GM18873 (cell line): ENCODE measurements around the gene SELPLG.
"Not testable (repeated sequence)": the region's sequence is repeated elsewhere in the genome, so short reads cannot be mapped to it uniquely, and the experiment has no call there.

ENCODE experiments used
- ATAC-seq: cut with Tn5 transposase; IDR thresholded peaks from one replicate; pipeline ENCODE4 v1.9.1; 2021; ENCODE audit warnings: mild to moderate bottlenecking, moderate library complexity, moderate number of reproducible peaks; ENCODE audit not compliant: unreplicated experiment, low FRiP score

Gene SELPLG

GRCh38 chr12:108575199-108575912, 58.3 kb downstream of the SELPLG start:
- no peak for ATAC-seq

DNA sequence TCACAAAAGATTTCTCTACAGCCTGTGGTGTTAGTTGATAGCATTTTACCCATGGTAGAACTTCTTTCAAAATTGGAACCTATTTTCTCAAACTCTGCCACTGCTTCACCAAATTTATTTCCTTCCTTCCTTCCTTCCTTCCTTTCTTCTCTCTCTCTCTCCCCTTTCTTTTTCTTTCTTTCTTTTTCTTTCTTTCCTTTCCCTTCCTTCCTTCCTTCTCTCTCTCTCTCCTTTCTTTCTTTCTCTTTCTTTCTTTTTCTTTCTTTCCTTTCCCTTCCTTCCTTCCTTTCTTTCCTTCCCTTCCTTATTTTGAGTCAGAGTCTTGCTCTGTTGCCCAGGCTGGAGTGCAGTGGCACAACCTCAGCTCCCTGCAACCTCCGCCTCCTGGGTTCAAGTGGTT, 59.4 kb downstream of the SELPLG start:
- ATAC-seq: not testable (repeated sequence)

GRCh38 chr12:108573317-108573716, 60.4 kb downstream of the SELPLG start:
- ATAC-seq: no peak

DNA sequence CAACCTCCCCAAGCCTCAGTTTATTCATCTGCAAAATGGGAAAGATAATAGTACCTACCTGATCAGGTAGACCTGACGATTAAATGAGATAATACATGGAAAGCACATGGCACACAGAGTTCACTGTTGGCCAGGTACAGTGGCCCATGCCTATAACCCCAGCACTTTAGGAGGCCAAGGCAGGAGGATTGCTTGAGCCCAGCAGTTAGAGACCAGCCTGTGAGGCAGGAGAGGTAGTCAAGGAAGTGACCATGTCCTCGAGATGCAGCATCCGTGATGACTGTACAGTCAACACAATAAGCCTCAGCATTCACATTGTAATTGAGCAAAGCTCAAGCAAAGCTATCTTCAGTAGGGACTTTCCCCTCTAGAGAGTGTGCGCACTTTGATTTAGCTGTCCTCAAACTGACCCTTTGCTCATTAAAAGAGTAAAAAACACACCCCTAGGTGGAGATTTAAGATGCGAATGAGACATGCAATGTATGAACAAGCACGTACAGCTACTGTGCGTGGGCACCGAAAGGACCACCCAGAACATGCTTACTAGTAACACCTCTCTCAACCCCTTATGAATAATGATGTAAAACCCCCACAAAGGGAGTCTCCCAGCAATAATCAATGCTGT, 61.4 kb downstream of the SELPLG start:
- ATAC-seq: no peak
